ENCODE results near the gene ADPRHL1.

ADPRHL1 gene

DNA sequence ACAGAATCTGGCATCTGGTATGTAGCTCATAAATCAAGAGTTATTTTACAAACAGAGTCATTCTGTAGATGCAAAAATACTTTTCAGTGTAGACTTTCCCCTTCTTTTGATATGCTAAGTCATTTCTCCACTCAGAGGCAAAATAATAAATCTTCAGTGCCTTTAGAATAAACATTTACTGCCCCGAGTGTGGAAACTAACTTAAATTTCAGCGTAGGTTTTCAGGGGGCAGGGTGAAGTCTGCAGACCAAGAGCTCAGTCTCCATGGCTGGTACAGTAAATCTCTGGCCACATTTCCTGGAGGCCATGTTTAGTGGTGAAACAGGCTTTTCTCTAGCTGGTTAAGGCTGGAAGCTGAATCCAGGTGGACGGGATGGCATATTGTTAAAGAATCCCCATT lies 13.1 kb upstream of the ADPRHL1 start:
- Histone ChIP-seq H3K27me3 (ENCODE audit: insufficient read depth, low read length) (no peaks in the 10 kb centered on the region), H3K79me2 (ENCODE audit: insufficient read depth, low read length) (no peaks in the 10 kb centered on the region), H3K9ac (ENCODE audit: low read length) (no peak overlapping the region), H3K4me1 (ENCODE audit: insufficient read depth, low read length, severe bottlenecking) (no peaks in the 10 kb centered on the region), H3K27ac (ENCODE audit: low read depth, low read length, poor library complexity, severe bottlenecking) (no peak overlapping the region), H3K9me2 (ENCODE audit: low read depth, low read length) (no peaks in the 10 kb centered on the region), H3F3A (ENCODE audit: insufficient read depth, low read length) (no peaks in the 10 kb centered on the region), H3K9me3 (ENCODE audit: low read length) (no peaks in the 10 kb centered on the region), H3K36me3 (ENCODE audit: insufficient read depth, low read length) (peaks cover 39% of the 10 kb centered on the region), H2AFZ (ENCODE audit: low read length) (no peak overlapping the region), H3K4me3 (ENCODE audit: low read depth, low read length, poor library complexity, severe bottlenecking) (no peak overlapping the region), H3K4me2 (ENCODE audit: low read length) (no peak overlapping the region), H4K20me1 (ENCODE audit: insufficient read depth, low read length) (no peaks in the 10 kb centered on the region)
- no peak for TF ChIP-seq EZH2 (IDR thresholded peaks at IDR 0.05; ENCODE audit: borderline replicate concordance, low read length)
- TF ChIP-seq, protein P1, sequence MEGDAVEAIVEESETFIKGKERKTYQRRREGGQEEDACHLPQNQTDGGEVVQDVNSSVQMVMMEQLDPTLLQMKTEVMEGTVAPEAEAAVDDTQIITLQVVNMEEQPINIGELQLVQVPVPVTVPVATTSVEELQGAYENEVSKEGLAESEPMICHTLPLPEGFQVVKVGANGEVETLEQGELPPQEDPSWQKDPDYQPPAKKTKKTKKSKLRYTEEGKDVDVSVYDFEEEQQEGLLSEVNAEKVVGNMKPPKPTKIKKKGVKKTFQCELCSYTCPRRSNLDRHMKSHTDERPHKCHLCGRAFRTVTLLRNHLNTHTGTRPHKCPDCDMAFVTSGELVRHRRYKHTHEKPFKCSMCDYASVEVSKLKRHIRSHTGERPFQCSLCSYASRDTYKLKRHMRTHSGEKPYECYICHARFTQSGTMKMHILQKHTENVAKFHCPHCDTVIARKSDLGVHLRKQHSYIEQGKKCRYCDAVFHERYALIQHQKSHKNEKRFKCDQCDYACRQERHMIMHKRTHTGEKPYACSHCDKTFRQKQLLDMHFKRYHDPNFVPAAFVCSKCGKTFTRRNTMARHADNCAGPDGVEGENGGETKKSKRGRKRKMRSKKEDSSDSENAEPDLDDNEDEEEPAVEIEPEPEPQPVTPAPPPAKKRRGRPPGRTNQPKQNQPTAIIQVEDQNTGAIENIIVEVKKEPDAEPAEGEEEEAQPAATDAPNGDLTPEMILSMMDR (IDR thresholded peaks at IDR 0.05; ENCODE audit: low read length), result no peak

DNA sequence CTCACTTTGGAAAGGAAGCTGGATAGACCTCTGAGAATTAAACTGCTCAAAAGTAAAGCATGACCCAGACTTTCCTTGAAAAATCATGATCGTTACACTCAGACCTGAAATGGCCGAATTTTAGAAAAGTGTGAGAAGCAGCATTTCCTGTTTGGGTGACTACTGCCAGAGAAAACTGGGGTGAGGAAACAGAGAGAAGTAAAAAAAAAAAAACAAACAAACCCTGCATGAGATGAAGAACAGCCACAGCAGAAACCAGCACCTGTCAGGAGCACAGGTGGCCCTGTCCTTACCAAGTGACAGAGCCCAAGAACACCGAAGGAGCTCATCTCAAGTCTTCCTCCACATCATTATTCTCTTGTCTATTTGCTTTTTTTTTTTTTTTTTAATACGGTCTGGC lies 12.0 kb upstream of the ADPRHL1 start:
- TF ChIP-seq, protein P1 (IDR thresholded peaks at IDR 0.05; ENCODE audit: low read length), result no peak
- TF ChIP-seq EZH2 (IDR thresholded peaks at IDR 0.05; ENCODE audit: borderline replicate concordance, low read length), result no peak
- Histone ChIP-seq H3K27me3 (ENCODE audit: insufficient read depth, low read length) (no peaks in the 10 kb centered on the region), H3K9ac (ENCODE audit: low read length) (no peak overlapping the region), H2AFZ (ENCODE audit: low read length) (no peak overlapping the region), H3K4me1 (ENCODE audit: insufficient read depth, low read length, severe bottlenecking) (no peaks in the 10 kb centered on the region), H3F3A (ENCODE audit: insufficient read depth, low read length) (no peaks in the 10 kb centered on the region), H3K9me2 (ENCODE audit: low read depth, low read length) (no peaks in the 10 kb centered on the region), H3K9me3 (ENCODE audit: low read length) (no peaks in the 10 kb centered on the region), H3K79me2 (ENCODE audit: insufficient read depth, low read length) (no peaks in the 10 kb centered on the region), H4K20me1 (ENCODE audit: insufficient read depth, low read length) (no peaks in the 10 kb centered on the region), H3K36me3 (ENCODE audit: insufficient read depth, low read length) (peaks cover 46% of the 10 kb centered on the region), H3K27ac (ENCODE audit: low read depth, low read length, poor library complexity, severe bottlenecking) (peak overlapping the region; percentile 1), H3K4me3 (ENCODE audit: low read depth, low read length, poor library complexity, severe bottlenecking) (no peak overlapping the region), H3K4me2 (ENCODE audit: low read length) (no peak overlapping the region)

DNA sequence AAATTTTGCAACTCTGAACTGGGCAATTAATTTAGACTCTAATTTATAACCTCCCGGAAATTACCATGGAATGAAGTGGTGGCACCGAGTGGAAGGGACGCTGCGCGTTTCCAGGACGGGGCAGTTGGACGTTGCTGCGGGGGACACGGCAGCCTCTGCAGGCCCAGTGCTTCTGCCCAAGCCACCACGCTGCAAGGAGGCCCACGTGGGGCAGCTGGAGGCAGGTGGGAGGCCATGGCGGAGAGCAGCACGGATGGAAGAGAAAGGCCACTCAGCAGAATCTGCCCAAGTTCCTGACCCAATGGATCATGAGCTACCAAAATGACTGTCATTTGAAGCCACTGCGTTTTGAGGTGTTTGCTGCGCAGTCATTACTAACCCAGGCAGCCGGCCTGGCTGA lies 11.2 kb upstream of the ADPRHL1 start:
- Histone ChIP-seq H4K20me1 (ENCODE audit: insufficient read depth, low read length) (no peaks in the 10 kb centered on the region), H3K9me2 (ENCODE audit: low read depth, low read length) (no peaks in the 10 kb centered on the region), H3K4me3 (ENCODE audit: low read depth, low read length, poor library complexity, severe bottlenecking) (no peak overlapping the region), H2AFZ (ENCODE audit: low read length) (no peak overlapping the region), H3K36me3 (ENCODE audit: insufficient read depth, low read length) (peaks cover 55% of the 10 kb centered on the region), H3K9ac (ENCODE audit: low read length) (no peak overlapping the region), H3K4me2 (ENCODE audit: low read length) (no peak overlapping the region), H3K27ac (ENCODE audit: low read depth, low read length, poor library complexity, severe bottlenecking) (no peak overlapping the region), H3K4me1 (ENCODE audit: insufficient read depth, low read length, severe bottlenecking) (no peaks in the 10 kb centered on the region), H3F3A (ENCODE audit: insufficient read depth, low read length) (no peaks in the 10 kb centered on the region), H3K79me2 (ENCODE audit: insufficient read depth, low read length) (no peaks in the 10 kb centered on the region), H3K9me3 (ENCODE audit: low read length) (no peaks in the 10 kb centered on the region), H3K27me3 (ENCODE audit: insufficient read depth, low read length) (no peaks in the 10 kb centered on the region)
- TF ChIP-seq, protein P1 (IDR thresholded peaks at IDR 0.05; ENCODE audit: low read length), result no peak
- no peak for TF ChIP-seq EZH2 (IDR thresholded peaks at IDR 0.05; ENCODE audit: borderline replicate concordance, low read length)
